HG02588 (cell line): ENCODE data around the gene ADAM23.

Source experiments
- ATAC-seq: cut with Tn5 transposase; IDR thresholded peaks from one replicate; pipeline ENCODE4 v1.9.1; 2021; ENCODE audit warnings: mild to moderate bottlenecking, moderate library complexity; ENCODE audit not compliant: unreplicated experiment

The ADAM23 gene

GRCh38 chr2:206488053-206488452 lies 44.7 kb downstream of the ADAM23 start:
- no peak for ATAC-seq

- ATAC-seq = no peak
Measured at GRCh38 chr2:206488623-206489022, 45.3 kb downstream of the ADAM23 start.

GRCh38 chr2:206494061-206494460 lies 50.7 kb downstream of the ADAM23 start:
- ATAC-seq = no peak

- ATAC-seq = no peak
Measured at GRCh38 chr2:206502729-206503128, 59.4 kb downstream of the ADAM23 start.

GRCh38 chr2:206511283-206511682 lies 68.0 kb downstream of the ADAM23 start:
- ATAC-seq = no peak

- ATAC-seq = no peak
Measured at GRCh38 chr2:206512999-206513398, 69.7 kb downstream of the ADAM23 start.

- no peak for ATAC-seq
Measured at GRCh38 chr2:206515580-206515979, 72.2 kb downstream of the ADAM23 start.

- ATAC-seq = no peak
Measured at GRCh38 chr2:206518997-206519396, 75.7 kb downstream of the ADAM23 start.

- no peak for ATAC-seq
Measured at GRCh38 chr2:206520450-206520849, 77.1 kb downstream of the ADAM23 start.

GRCh38 chr2:206521115-206521514 lies 77.8 kb downstream of the ADAM23 start:
- no peak for ATAC-seq

- no peak for ATAC-seq
Measured at GRCh38 chr2:206521612-206522011, 78.3 kb downstream of the ADAM23 start.

GRCh38 chr2:206526416-206526815 lies 83.1 kb downstream of the ADAM23 start:
- ATAC-seq = no peak

GRCh38 chr2:206527153-206527552 lies 83.8 kb downstream of the ADAM23 start:
- ATAC-seq = no peak

GRCh38 chr2:206530727-206531126 lies 87.4 kb downstream of the ADAM23 start:
- no peak for ATAC-seq

- ATAC-seq = no peak
Measured at GRCh38 chr2:206531996-206532543, 88.7 kb downstream of the ADAM23 start.

- ATAC-seq = no peak
Measured at GRCh38 chr2:206533977-206534376, 90.6 kb downstream of the ADAM23 start.

GRCh38 chr2:206535260-206535986 lies 92.1 kb downstream of the ADAM23 start:
- ATAC-seq = no peak

GRCh38 chr2:206540757-206541156 lies 97.4 kb downstream of the ADAM23 start:
- ATAC-seq = no peak

- ATAC-seq = no peak
Measured at GRCh38 chr2:206543073-206543472, 99.7 kb downstream of the ADAM23 start.

GRCh38 chr2:206548383-206548782 lies 105.1 kb downstream of the ADAM23 start:
- ATAC-seq = no peak

- ATAC-seq = no peak
Measured at GRCh38 chr2:206555721-206556120, 112.4 kb downstream of the ADAM23 start.

GRCh38 chr2:206556357-206556949 lies 113.1 kb downstream of the ADAM23 start:
- ATAC-seq = no peak
